ENCODE data around the gene TRIOBP.
A peak's percentile ranks its signal among the peaks of the same experiment; 100 is the strongest.

TRIOBP gene

DNA sequence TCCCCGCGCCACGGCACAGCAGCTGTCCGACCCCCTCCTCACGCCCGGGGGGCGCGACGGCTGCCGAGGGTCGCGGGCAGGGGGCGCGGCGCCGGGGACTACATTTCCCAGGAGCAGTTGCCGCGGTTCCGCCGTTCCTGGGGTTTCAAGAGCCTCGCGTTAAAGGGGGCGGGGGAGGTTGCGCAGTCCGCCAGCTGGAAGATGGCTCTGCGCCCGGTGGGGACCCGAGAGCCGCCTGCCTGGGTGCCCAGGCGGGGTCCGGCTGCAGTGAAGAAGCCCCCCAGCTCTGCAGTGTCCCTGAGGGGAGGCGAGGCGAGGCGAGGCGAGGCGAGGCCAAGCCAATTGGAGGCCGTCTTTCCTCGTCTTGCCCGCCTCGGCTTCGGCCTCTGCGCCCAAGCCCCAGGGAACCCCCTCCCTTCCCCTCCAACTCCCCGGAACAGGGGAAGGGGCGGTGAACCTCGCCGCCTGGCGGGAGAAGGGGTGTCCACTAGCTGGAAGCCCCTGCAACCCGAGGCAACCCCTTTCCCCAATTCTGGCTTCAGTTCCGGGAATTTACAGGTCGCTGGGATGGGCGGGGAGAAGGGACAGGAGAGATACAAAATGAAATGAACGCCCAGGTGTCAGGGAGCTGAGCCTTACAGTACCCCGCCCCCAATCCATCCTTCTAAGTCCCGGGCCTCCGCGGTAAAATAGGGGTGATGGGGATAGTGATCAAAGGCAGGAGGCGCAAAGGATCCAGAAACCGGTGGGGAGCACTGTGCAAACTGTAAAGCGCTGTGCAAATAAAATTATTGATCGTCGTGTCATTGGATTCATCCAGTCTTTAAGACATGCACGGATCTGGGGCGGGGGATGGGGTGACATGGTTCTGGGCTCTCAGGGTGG is 105.7 kb downstream of the TRIOBP start:
- H3K4me3 ChIP-seq (replicated peaks; ENCODE audit: low read depth, low read length): peak overlapping the region; percentile 49
- TF ChIP-seq, protein P1, sequence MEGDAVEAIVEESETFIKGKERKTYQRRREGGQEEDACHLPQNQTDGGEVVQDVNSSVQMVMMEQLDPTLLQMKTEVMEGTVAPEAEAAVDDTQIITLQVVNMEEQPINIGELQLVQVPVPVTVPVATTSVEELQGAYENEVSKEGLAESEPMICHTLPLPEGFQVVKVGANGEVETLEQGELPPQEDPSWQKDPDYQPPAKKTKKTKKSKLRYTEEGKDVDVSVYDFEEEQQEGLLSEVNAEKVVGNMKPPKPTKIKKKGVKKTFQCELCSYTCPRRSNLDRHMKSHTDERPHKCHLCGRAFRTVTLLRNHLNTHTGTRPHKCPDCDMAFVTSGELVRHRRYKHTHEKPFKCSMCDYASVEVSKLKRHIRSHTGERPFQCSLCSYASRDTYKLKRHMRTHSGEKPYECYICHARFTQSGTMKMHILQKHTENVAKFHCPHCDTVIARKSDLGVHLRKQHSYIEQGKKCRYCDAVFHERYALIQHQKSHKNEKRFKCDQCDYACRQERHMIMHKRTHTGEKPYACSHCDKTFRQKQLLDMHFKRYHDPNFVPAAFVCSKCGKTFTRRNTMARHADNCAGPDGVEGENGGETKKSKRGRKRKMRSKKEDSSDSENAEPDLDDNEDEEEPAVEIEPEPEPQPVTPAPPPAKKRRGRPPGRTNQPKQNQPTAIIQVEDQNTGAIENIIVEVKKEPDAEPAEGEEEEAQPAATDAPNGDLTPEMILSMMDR (IDR thresholded peaks at IDR 0.05; ENCODE audit: low read depth, low read length, missing control alignments): no peak
- DNase-seq (ENCODE audit: extremely low read depth, low read depth): no peak

DNA sequence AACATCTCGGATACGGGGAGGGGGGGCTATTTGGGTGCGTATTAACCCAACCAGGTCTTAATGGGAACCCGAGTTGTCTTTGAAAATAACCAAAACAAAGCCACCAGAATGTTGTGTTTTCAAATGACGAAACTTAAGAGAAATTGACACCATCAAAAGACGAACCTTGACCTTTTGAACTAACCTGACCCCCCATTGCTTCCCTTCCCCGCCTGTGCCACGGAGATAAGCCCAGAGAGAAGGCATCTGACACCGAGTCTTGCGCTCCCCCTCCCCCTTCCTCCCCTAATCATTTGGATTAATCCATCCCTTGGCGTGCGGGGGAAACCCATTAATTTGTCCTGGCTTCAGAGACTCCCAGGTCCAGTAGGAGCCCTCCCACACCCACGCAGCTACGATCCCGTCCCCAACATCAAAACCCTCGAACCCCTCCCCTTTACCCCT is 106.4 kb downstream of the TRIOBP start:
- 0 out of 2 replicates have a peak overlapping the region, but pooled peaks have one; percentile 49 for H3K4me3 ChIP-seq (replicated peaks; ENCODE audit: low read depth, low read length)
- TF ChIP-seq, protein P1 (IDR thresholded peaks at IDR 0.05; ENCODE audit: low read depth, low read length, missing control alignments): no peak
- DNase-seq (ENCODE audit: extremely low read depth, low read depth): no peak

DNA sequence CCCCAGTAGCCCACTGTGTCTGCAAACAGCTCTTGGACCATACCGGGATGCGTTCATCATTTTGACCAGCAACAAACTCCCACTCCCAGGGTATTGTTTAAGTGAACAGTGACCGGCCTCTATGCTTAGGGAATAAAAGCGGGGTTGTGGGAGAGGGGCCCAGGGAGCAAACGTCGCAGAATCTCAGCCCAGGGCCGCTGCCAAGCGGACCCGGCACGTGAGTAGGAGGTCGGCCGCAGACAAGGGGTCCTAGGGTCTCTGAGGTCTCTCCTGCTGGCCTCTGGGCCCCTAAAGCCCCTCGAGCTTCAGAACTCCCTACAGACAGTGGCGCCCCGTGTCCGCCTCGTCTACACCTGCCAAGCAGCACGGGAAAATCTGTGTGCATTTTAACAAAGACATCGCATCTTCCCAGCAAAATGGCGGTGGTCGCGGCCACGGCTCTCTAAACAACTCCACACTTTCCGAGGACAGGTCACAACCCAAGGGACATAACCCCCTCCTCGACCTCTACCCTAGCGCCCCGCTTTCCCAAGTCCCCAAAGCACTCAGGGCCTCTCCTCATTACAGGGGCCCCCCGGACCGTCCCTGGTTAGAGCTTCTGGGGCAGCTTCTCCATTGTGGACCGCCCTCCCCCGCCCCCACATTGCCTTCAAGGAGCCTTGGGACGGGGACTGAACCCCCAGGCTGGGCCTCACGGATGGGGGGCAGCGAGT is 106.9 kb downstream of the TRIOBP start:
- no peak for DNase-seq (ENCODE audit: extremely low read depth, low read depth)
- no peak overlapping the region; the same call in 1 of the 2 replicates for H3K4me3 ChIP-seq (replicated peaks; ENCODE audit: low read depth, low read length)
- TF ChIP-seq, protein P1 (IDR thresholded peaks at IDR 0.05; ENCODE audit: low read depth, low read length, missing control alignments): no peak

DNA sequence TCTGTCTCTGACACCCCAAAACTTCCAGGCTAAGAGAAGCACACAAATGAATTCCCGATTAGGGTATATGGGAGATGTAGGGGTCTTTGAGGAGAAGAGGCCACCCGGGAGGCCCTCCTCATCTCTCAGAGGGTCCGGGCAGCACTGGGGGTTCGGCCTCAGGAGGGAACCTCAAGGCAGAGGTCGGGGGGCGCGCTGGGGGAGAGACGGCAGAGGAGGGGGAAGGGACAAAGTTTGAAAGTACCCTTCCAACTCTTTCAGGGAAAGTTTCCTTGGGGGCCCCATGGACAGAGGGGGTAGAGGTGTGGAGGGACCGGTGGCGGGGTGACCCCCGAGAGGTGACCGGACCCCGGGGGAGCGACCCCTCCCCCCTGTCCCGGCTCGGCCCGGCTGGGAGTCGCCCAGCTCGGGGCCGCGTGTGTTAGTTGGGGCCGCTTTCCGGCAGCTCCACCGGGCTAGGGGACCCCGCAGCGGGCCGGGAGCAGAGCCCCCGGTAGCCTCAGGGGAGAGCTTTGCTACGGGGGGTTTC is 107.6 kb downstream of the TRIOBP start:
- TF ChIP-seq, protein P1 (IDR thresholded peaks at IDR 0.05; ENCODE audit: low read depth, low read length, missing control alignments): no peak
- H3K4me3 ChIP-seq (replicated peaks; ENCODE audit: low read depth, low read length): peak overlapping the region; percentile 70
- DNase-seq (ENCODE audit: extremely low read depth, low read depth): no peak

DNA sequence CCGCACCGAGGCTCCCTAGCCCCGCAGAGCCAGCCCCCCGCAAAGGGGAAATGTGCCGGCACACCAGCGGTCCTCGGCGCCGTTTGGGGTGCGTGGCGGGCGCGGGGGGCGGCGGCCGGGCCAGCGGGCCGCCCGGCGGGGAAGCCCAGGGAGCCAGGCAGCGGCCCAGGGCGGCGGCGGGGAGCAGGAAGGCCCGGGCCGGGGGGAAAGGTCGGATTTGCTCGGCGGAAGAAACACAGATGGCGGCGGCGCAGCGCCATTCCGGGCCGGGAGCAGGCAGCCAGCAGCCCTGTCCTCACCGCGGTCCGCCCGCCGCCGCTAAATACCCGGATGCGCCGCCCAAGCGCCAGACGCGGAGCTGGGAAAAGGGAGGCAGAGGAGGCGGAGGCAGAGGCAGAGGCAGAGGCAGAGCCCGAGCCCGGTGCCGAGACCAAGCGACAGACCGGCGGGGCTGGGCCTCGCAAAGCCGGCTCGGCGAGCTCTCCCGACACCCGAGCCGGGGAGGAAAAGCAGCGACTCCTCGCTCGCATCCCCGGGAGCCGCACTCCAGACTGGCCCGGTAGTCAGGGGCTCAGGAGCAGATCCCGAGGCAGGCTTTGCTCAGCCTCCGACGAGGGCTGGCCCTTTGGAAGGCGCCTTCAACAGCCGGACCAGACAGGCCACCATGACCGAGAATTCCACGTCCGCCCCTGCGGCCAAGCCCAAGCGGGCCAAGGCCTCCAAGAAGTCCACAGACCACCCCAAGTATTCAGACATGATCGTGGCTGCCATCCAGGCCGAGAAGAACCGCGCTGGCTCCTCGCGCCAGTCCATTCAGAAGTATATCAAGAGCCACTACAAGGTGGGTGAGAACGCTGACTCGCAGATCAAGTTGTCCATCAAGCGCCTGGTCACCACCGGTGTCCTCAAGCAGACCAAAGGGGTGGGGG is 108.3 kb downstream of the TRIOBP start:
- DNase-seq (ENCODE audit: extremely low read depth, low read depth): peak; percentile 41
- peak overlapping the region; percentile 70 for H3K4me3 ChIP-seq (replicated peaks; ENCODE audit: low read depth, low read length)
- TF ChIP-seq, protein P1 (IDR thresholded peaks at IDR 0.05; ENCODE audit: low read depth, low read length, missing control alignments): no peak

DNA sequence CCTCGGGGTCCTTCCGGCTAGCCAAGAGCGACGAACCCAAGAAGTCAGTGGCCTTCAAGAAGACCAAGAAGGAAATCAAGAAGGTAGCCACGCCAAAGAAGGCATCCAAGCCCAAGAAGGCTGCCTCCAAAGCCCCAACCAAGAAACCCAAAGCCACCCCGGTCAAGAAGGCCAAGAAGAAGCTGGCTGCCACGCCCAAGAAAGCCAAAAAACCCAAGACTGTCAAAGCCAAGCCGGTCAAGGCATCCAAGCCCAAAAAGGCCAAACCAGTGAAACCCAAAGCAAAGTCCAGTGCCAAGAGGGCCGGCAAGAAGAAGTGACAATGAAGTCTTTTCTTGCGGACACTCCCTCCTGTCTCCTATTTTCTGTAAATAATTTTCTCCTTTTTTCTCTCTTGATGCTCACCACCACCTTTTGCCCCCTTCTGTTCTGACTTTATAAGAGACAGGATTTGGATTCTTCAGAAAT is 109.0 kb downstream of the TRIOBP start:
- peak overlapping the region; percentile 70 for H3K4me3 ChIP-seq (replicated peaks; ENCODE audit: low read depth, low read length)
- DNase-seq (ENCODE audit: extremely low read depth, low read depth): no peak
- TF ChIP-seq, protein P1 (IDR thresholded peaks at IDR 0.05; ENCODE audit: low read depth, low read length, missing control alignments): no peak

Data from HFF-Myc (cell line).